ENCODE data around the gene AMBRA1.

Gene AMBRA1, protein sequence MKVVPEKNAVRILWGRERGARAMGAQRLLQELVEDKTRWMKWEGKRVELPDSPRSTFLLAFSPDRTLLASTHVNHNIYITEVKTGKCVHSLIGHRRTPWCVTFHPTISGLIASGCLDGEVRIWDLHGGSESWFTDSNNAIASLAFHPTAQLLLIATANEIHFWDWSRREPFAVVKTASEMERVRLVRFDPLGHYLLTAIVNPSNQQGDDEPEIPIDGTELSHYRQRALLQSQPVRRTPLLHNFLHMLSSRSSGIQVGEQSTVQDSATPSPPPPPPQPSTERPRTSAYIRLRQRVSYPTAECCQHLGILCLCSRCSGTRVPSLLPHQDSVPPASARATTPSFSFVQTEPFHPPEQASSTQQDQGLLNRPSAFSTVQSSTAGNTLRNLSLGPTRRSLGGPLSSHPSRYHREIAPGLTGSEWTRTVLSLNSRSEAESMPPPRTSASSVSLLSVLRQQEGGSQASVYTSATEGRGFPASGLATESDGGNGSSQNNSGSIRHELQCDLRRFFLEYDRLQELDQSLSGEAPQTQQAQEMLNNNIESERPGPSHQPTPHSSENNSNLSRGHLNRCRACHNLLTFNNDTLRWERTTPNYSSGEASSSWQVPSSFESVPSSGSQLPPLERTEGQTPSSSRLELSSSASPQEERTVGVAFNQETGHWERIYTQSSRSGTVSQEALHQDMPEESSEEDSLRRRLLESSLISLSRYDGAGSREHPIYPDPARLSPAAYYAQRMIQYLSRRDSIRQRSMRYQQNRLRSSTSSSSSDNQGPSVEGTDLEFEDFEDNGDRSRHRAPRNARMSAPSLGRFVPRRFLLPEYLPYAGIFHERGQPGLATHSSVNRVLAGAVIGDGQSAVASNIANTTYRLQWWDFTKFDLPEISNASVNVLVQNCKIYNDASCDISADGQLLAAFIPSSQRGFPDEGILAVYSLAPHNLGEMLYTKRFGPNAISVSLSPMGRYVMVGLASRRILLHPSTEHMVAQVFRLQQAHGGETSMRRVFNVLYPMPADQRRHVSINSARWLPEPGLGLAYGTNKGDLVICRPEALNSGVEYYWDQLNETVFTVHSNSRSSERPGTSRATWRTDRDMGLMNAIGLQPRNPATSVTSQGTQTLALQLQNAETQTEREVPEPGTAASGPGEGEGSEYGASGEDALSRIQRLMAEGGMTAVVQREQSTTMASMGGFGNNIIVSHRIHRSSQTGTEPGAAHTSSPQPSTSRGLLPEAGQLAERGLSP (N-terminal part only)

DNA sequence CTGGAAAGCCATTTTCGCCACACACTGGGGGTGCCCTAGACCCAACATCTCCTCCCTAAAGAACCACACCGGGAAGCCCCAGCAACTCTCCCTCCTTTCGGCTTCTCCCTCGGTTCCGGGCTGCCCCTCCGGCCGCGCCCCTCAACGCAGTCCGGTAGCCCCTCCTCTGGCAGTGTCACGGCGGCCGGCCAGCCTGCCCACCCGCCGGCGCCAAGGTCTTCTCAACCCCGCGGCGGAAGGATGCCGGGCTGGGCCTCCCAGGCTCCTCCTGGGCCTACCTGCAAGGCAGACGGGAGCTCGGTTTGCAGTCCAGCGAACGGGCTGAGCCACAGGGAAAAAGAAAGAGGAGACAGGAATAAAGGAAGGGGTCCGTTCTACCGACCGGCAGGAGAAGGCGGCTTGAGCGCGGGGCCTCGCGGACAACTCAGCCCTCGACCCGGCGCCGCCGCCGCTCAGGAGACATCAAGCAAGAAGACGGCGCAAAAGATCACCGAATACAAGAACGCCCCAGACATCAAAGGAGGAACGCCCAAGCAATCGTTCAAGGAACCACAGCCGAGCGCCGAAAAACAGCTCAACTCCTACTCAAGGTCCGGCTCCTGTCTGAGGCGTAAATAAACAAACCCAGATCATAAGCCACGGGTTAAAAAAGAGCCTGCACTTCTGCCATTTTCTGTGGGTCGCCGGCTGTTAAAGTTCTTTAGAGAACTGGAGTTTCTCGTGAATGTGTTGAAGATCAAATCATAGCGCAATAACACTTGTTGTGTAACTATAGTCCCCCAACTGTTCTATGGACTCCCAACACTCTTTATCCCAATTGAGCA lies at the start of gene AMBRA1:
TSS of gene AMBRA1 (minus strand) at position 474 of the 824 bp plus-strand sequence. CDS start 45,643 bp downstream, outside the sequence.
- no peak for DNase-seq

DNA sequence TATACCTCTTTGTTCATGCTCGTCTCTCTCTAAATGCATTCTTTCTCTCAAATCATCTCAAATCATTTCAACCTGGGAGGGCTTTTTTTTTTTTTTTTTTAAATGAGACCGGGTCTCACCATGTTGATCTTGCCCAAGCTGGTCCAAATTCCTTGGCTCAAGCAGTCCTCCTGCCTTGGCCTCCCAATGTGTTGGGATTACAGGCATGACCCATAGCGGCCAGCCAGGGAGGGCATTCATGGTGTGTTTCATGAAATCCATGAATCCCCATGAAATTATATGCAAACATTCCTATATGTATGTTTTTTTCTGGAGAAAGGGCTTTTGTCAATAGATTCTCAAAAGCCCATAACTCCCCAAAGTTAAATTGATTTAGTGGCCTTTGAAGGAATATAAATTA lies 49.7 kb upstream of the AMBRA1 start:
- no peak for DNase-seq

DNA sequence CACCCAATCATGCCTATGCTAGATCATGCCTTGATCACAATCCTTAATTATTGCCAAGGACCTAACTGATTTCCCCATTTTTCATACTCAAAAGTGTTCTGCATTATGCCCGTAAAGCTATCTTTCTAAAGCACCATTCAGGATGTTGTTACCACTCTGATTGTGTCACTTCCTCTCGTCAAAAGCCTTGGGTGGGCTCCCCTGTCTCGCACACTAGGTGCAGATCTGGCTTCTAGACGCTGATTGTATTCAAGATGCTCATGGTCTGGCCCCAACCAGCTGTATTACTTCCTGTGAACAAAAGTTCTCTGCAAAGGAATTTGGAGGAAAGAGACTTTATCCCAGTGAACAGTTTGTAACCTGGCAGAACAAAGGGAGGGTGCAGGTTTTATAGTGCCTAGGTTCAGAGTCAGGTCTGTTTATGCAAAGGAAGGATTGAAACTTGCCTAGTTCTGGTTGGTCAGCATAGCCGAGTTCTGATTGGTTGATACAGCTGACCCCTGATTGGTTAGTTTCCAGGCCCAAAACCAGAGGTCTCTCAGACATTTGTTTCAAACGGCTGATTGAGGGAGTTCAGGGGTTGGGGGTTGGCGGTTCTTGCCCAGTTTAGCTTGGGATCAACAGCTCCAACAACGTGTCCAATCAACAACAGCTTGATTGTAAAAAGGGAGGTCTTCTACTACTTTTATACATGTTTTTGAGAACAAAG lies 49.0 kb upstream of the AMBRA1 start:
- no peak for DNase-seq

DNA sequence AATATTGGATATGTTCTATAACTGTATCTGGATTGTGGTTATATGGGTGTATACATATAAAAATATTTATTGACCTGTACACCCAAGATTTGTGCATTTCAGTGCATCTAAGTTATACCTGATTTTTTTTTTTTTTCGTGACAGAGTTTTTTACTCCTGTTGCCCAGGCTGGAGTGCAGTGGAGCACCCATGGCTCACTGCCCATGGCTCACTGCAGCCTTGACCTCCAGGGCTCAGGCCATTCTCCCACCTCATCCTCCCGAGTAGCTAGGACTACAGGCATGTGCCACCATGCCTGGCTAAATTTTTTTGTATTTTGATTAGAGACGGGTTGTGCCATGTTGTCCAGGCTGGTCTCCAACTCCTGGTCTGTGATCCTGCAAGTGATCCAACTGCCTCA lies 47.8 kb upstream of the AMBRA1 start:
- DNase-seq: no peak

DNA sequence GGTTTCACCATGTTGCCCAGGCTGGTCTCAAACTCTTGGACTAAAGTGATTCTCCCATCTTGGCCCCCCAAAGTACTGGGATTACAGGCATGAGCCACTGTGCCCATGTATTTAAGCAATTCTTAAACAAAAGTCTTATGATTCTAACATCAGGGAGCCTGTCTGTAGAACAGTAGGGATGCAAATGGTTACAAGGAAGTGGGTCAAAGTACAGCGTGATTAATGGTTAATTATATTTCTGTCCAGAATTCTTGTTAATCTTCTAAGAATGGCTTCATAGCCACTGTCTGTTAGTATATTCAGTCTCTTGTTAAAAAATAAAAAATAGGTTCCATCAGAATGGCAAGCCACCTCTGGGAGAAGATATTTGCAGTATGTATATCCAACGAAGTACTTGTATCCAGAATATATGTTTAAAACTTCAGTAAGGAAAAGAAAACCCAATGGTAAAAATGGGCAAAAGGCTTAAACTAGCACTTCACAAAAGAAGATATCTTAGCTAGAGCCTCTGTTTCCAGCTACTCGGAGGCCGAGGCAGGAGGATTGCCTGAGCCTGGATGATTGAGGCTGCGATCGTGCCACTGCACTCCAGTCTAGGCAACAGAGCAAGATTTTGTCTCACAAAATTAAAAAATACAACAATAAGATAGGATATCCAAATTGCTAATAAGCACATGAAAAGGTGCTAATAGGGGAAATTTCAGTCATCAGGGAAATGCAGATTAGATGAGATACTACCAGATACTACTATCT lies 46.4 kb upstream of the AMBRA1 start:
- no peak for DNase-seq

DNA sequence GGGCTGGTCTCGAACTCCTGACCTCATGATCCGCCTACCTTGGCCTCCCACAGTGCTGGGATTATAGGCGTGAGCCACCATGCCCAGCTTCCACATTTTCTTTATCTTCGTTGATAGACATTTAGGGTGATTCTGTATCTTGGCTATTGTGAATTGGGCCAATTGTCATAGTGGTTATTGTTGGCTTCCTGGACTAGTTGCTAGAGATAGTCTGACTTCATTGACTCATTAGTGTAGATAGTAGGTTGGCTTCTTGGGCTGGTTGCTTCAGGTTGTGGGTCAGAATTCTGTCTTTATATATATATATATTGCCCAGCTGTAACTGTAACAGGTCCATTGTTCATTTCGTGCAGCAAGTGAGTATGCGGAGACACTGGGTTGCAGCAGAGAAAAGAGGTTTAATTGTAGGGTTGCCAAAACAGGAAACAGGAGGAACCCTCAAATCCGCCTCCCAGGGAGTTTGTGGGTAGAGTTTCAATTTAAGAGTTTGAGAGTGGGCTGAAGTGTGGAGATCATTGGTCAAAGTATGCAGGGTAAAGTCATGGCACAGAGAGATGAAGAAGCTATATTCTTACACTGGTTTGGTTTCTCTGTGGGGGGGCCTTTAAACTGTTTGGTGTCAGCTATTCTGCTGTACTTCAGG lies 45.5 kb upstream of the AMBRA1 start:
- DNase-seq: no peak

DNA sequence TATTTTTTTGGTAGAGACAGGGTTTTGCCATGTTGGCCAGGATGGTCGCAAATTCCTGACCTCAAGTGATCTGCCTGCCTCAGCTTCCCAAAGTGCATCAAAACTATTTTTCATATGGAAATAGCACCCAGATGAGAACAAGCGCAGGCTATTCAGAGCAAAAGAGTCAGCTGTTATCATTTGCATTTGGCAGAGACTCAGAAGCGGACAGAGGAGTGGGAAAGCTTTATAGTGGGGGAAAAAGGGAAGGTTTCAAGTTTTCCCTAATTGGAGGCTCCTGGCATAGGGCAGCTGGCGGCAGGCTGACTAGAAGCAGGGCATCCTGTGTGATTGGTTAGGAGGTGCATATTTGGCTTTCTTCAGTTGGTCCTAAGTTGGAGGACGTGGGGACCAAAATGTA lies 43.7 kb upstream of the AMBRA1 start:
- no peak for DNase-seq

DNA sequence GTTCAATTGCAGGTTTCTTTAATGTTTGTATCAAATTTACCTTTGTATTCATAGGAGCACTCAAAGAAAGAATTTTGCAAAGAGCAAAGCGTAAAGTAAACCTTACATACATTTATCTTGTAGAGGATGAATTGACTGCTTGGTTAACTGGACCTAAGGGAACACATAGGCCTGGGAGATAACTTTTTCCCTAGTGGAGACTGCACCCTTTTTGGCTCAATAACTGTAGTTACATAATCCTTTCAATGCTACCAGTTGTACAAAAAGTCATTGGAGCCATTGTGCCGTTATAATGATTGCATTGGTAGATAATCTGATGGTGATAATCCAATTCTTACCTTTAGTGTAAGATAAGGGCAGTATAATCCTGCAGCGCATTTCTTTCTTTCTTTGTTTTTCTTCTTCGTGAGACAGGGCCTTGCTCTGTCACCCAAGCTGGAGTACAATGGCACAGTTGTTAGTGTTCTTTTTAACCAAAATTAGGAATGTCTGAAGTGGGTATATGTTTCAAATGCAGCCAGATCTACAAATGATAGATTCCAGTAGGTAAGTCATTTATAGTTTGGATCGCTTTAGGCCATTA lies 41.8 kb upstream of the AMBRA1 start:
- no peak for DNase-seq

DNA sequence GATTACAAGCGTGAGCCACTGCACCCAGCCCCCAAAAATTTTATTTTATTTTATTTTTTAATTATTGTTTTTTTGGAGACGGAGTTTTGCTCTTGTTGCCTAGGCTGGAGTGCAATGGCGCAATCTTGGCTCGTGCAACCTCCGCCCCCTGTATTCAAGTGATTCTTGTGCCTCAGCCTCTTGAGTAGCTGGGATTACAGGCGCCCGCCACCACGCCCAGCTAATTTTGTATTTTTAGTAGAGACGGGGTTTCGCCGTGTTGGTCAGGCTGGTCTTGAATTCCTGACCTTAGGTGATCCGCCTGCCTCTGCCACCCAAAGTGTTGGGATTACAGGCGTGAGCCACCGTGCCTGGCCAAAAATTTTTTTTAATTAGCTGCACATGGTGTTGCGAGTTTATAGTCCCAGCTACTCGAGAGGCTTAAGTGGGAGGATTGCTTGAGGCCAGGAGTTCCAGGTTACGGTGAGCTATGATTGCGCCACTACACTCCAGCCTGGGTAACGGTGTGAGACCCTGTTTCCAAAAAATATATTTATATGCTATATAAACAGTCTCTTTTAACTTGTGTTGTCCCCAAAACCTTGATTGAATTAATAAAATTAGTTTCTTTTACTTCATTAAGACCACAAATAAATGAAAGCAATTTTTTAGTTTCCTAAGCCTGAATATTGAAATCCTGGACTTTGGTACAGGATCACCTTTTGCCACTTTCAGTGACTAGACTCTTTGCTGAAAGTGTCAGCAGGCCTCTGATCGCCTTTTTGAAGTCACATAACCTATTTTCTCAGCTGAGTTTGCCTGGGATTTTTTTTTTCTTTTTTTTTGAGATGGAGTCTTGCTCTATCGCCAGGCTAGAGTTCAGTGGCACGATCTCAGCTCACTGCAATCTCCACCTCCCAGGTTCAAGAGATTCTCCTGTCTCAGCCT lies 39.7 kb upstream of the AMBRA1 start:
- DNase-seq: no peak

DNA sequence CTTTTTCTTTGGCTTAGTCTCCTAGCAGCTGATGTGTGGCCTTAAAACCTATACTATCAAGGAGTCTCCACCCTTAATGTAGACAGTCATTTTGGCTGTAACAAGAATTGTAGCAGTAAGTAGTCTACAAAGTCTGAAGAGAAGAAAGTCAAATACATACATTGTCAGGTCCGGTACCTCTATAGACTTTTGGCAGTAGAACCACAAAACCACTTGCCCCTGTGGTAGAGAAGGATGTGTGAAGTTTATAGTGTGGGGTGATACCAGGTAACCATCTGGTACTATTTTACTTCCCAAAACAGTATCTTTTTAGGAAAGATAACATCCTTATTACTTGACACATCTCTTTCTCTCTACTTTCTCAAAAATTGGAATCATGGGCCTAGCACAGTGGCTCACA lies 38.7 kb upstream of the AMBRA1 start:
- no peak for DNase-seq

DNA sequence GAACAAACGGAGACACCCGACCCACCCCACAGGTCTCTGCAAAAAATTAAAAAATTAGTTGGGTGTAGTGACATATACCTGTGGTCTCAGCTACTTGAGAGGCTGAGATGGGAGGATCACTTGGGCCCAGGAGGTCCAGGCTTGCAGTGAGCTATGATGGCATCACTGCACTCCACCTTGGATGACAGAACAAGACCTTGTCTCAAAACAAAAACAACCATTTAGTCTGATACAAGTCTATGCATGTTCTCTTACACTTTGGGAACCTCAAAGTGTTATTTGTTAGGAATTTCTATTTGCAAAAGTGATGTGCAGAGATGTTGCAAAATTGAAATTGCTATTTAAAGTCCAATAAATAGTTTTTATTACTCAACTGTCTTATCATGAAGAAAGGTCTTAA lies 37.9 kb upstream of the AMBRA1 start:
- DNase-seq: no peak

DNA sequence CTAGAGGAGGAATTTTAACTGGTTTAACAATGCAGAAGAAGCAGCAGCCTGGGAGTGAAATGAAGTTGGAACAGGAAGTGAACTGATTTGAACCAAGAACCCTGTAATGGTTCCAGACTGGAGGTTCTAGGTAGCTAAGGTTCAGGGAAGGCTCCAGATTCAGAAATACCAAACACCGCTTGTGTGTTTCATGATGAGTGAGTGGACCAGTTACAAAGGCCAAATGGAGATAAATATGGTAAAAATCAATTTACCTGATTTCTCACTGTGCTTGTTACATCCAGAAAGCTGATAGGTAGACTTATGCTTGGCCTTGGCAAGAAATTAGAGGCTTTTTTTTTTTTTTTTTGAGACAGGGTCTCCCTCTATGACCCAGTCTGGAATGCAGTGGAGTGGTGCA lies 36.4 kb upstream of the AMBRA1 start:
- no peak for DNase-seq

DNA sequence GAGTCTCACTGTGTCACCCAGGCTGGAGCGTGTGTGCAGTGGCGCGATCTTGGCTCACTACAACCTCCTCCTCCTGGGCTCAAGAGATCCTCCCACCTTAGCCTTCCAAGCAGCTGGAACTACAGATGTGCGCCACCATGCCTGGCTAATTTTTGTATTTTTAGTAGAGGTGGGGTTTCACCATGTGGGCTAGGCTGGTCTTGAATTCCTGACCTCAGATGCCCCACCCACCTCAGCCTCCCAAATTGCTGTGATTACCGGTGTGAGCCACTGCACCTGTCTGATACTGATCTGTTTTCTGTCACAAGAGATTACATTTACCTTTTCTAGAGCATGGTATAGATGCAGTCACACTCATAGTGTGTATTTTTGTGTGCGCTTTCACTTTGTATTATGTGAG lies 35.1 kb upstream of the AMBRA1 start:
- no peak for DNase-seq

DNA sequence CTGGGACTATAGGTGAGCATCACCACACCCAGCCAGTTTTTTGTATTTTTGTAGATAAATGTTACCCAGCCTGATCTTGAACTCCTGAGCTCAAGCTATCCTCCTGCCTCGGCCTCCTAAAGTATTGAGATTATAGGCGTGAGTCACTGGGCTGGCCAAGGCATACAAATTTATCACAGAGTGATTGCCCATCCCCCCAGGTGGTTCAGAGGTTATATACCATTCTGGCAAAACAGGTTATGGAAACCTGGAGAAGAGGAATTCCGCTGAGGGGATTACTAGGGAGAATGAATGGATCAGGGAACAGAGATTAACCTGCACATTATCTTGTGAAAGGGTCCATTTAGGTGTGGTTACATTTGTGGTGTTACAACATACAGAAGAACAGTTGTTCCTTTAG lies 31.6 kb upstream of the AMBRA1 start:
- DNase-seq: no peak

DNA sequence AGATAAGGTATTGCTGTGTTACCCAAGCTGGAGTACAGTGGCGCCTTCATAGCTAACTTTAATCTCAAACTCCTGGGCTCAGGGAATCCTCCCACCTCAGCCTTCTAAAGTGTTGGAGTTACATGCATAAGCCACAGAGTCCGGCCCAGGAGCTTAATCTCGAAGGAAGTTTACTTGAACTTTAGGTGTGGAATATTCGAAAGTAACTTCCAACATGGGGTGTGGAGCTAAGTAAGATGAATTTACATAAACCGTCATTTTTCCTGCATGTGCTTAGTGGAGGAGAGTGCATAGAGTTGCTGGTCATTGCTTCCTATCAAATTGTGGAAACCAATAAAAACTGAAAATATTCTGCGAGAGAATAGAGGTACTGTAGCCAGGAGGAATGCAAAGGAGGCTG lies 25.0 kb upstream of the AMBRA1 start:
- DNase-seq: no peak

DNA sequence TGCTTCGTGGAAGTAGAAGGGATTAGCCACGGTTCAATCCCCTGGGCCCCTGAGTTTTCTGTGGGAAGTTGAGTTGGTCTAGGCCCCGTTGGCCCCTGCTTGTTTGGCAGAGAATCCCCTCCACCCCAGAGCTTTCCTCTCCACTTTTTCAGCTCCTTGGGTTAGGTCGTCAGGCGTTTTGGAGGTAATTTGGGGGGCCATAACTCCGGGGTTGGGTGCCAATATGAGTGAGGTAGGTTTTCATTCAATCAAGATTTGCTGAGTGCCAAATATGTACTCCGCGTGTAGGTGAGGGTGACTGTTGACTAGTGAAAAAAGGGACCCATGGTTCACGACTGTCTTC lies 24.1 kb upstream of the AMBRA1 start:
- DNase-seq: no peak

DNA sequence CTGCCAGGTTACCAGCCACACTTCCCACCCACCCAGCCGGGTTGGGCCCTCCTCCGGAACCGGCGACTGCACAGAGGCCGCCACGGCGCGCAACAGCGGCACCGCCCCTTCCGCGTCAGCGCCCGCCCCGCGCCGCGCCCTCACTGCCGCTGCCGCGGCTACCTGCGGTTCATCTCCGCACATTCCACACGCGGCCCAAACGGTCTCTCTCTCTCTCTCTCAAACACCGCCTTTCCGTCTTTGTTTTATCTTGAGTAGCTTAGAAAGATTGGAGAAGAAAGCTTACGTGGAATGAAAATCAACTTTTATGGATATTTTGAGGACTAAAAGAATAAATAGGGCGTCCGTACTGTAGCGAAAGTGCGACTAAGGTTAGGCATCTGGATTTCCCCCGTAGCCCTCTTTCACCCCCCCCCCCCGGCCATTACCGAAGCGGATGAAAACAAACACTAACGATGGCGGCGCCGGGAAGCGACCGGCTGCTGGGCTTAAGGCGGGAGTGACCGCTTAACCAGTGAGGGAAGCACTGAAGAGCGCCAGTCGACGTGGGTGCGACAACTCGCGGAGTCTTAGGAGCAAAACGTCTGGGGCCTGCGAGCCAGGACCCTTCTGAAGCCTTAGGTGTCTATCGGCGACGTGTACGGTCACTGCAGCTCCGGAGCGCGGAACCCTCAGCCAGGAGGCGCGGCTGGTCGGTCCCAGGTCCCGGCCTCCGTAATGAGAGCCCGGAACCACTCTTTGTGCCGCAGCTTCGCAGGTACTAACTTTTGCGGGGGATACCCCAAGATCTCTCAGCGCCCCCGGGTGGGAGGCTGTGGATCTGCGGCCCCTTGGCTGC lies 23.5 kb upstream of the AMBRA1 start, which contains the start of the genes ATG13 and HARBI1:
TSS of gene ATG13 (plus strand) at position 420 of the 838 bp plus-strand sequence. CDS start 26,739 bp downstream, outside the sequence.
TSS of gene HARBI1 (minus strand) at position 94 of the 838 bp plus-strand sequence. CDS start 990 bp downstream, outside the sequence.
- DNase-seq: peak; percentile 40

All from cortex of kidney (tissue), 1 donor.